Astrocyte of the cerebellum (primary cell): ENCODE results near the gene FAM193A.

ENCODE experiments used
- DNase-seq: peaks from one replicate; pipeline ENCODE4 v3.0.0-alpha.2; 2011; ENCODE audit warnings: low read depth
- H3K4me3 ChIP-seq: 2 replicates; pipeline ENCODE4 v1.5.1; 2011; ENCODE audit warnings: mild to moderate bottlenecking, low read depth, low read length, moderate library complexity
- CTCF ChIP-seq: IDR thresholded peaks from 2 replicates; pipeline ENCODE4 v1.5.1; 2012; ENCODE audit warnings: low read length, low read depth, moderate library complexity, mild to moderate bottlenecking; ENCODE audit errors: missing control alignments
- in situ Hi-C: cut with HindIII; loops from 2 replicates; pipeline ENCODE4 v1.10.0; 2017; ENCODE audit warnings: low sequenced_read_pairs

The FAM193A gene

DNA sequence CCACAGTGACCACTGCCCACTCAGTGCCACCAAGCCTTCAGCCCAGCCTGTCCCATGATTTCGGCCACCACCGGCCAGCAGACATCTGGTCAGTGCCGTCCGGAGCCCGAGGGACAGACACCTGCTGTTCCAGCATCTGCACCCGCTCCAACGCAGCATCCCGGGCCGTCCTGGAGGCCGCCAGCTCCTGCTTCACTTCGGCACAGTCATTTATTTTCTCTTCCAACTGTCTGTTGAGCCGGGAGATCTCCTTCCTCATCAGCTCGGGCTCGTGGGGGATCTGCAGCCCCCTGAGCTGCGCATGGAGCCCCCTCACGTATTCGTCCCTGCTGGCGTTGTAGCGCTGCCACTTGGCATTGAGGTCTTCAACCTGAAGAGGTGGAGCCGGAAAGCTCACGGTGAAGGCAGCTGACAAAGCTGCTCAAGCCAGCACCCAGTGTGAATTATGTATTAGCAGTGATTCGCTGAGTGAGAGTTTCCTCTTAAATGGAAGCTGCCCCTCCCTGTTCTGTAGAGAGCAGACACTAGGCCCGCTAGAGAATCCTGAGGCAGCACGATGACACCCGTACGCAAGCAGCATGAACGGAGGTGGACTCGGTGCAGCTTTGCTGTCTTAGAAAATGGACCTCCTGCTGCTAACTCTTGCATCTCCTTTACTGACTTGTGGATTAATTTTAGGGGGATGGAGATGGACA, 208.3 kb downstream of the FAM193A start:
- TF ChIP-seq CTCF, result no peak
- no peak overlapping the region for H3K4me3 ChIP-seq
- in situ Hi-C loops, result no loop called here
- no peak for DNase-seq

- no peak for TF ChIP-seq CTCF
These were observed 209.1 kb downstream of the FAM193A start for GRCh38 chr4:2745516-2745915.

GRCh38 chr4:2745981-2746806, 209.7 kb downstream of the FAM193A start:
- H3K4me3 ChIP-seq, result no peak overlapping the region
- TF ChIP-seq CTCF, result no peak
- in situ Hi-C loops, result no loop called here
- no peak for DNase-seq

More at GRCh38 chr4:2745516-2745915, 209.1 kb downstream of the FAM193A start:
- no peak for DNase-seq
- no peak overlapping the region for H3K4me3 ChIP-seq
- in situ Hi-C loops, result no loop called here

DNA sequence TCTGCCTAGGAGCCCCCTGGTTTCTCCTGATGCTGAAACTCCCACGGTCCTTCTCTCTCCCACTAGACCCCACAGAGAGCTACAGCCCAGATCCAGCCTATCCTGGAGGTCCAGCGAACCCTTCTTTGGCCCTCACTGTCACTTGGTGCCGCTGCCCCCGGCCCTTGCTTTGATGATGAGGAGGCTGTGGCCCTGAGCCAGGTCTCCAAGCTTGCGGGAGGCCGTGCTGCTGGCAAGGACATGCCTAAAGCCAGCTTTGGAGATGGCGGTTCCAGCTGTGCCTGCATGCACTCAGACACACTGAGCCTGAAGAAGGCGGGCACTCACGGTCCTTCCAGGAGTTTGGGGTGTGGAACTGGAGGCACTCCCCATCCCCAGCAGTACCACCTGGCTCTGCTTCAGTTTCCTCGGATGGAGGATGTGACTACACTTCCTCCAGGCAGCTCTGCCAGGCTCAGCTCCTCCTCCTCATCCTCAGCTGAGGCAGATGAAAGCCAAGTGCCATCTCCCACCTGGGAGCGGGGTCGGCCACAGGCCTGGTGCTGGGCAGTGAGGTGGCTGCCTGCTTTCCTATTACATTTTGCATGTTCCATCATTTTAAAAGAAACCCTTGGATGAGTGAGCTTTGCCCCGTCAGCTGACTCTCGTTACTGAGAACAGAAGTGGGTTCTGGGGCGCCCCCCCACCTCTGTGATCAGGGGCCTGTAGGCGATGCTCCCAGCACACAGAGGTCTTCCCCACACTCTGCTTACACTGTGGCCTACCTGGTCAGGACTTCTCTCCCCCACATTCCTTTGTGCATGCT, 210.6 kb downstream of the FAM193A start:
- DNase-seq, result no peak
- H3K4me3 ChIP-seq, result no peak overlapping the region
- in situ Hi-C loops, result no loop called here
- TF ChIP-seq CTCF, result no peak

DNA sequence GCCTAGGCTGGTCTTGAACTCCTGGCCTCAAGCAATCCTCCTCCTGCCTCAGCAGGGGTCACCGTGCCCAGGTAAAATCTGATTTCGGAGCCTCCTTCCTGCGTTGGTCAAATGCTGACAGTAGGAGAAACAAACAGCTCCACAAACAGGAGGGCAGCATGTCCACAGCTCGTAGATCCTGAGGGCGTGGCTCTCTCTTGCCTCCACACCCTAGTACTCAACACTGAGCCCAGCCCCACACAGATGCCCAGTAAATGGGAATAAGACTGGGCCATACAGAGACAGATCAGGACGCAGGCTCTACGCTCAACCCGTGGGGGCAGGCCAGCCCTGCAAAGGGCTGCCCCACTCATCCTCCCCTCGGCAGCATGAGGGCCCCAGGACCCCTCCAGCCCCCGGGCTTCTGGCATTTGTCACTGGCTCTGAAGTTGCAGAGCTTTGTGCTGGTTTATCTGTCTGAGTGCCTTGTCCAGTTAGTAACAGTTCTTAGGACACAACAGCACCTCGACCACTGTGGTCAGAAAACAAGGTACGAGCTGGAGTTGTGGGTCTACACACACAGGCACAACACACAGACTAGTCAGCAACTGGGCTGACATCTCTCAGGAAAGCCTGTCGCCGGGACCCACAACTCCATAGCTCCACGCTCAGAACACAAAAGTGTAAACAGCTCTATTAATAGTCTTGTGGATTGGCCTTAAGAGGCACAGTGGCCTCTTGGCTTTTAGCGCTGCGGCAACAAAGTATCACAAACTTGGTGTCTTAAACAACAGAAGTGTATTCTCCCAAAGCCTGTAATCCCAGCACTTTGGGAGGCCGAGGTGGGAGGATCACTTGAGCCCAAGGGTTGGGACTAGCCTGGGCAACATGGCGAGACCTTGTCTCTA, 214.5 kb downstream of the FAM193A start:
- H3K4me3 ChIP-seq, result no peak overlapping the region
- in situ Hi-C loops, result loop anchor here (10.0 kb wide), 1 partner anchor 94 kb away; the partner anchor contains the start of gene ADD1
- TF ChIP-seq CTCF, result no peak
- DNase-seq, result no peak
